Vagina (tissue), 2 donors: ENCODE measurements around the gene GOSR2. TPM values are rescaled to one million over a fixed set of nuclear protein-coding genes. Genes with fewer than 3 reads are reported as not detected.

Experiments used
- DNase-seq, 2 donors: peaks; one replicate each; pipeline ENCODE4 v3.0.0-alpha.2; 2017; ENCODE audit errors: extremely low spot score in 2 of 2
- H3K27ac ChIP-seq: fragments of 200-600 bp; sonication (generic); one replicate; pipeline ENCODE4 v1.5.1; 2019
- H3K27me3 ChIP-seq: fragments of 200-600 bp; sonication (generic); one replicate; pipeline ENCODE4 v1.5.1; 2019
- H3K36me3 ChIP-seq, 2 donors: fragments of 200-600 bp; sonication (generic); one replicate each; pipeline ENCODE4 v1.5.1; 2017 to 2019
- H3K4me1 ChIP-seq: fragments of 200-600 bp; sonication (generic); one replicate; pipeline ENCODE4 v1.5.1; 2019
- H3K4me3 ChIP-seq, 2 donors: fragments of 200-600 bp; sonication (generic); 1 replicate in 1 of 2; 2 replicates in 1 of 2; pipeline ENCODE4 v1.5.1; 2016 to 2019
- H3K9me3 ChIP-seq: fragments of 200-600 bp; sonication (generic); one replicate; pipeline ENCODE4 v1.5.1; 2019
- CTCF ChIP-seq, 3 experiments: fragments of 450-650 bp in 2 of 3; fragments of 200-600 bp in 1 of 3; sonication (generic) in 1 of 3; IDR thresholded peaks; one replicate each; pipeline ENCODE4 v1.5.1; 2017 to 2019; ENCODE audit warnings: antibody characterized with exemption in 3 of 3, mild to moderate bottlenecking in 2 of 3, moderate library complexity in 2 of 3
- POLR2A ChIP-seq, 2 donors: fragments of 450-650 bp; IDR thresholded peaks; one replicate each; pipeline ENCODE4 v1.6.1; 2017; ENCODE audit warnings: antibody characterized with exemption in 2 of 2, mild to moderate bottlenecking in 2 of 2, moderate library complexity in 2 of 2
- POLR2AphosphoS5 ChIP-seq, 2 donors: sonication (generic); formaldehyde crosslinking; IDR thresholded peaks; one replicate each; pipeline ENCODE4 v1.9.0; 2017; ENCODE audit warnings: antibody characterized with exemption in 2 of 2, mild to moderate bottlenecking in 2 of 2, low read depth in 1 of 2; ENCODE audit not compliant: insufficient read depth in 1 of 2
- intact Hi-C: fragments of 100-400 bp; cut with DNase I; formaldehyde crosslinking; loops from one replicate; pipeline ENCODE4 v1.15.1; 2023
- microRNA-seq: library from miRNA; unstranded; fragments of <30 nt; microRNA quantifications from one replicate; pipeline ENCODE4, GENCODE V29; 2017; ENCODE audit warnings: borderline number of aligned reads, borderline replicate concordance
- small RNA-seq: library from RNA; depleted of rRNA; stranded (forward); fragments of <200 nt; gene quantifications from one replicate; pipeline ENCODE3, GENCODE V24; 2016
- total RNA-seq: library from RNA; depleted of rRNA; stranded (reverse); fragments of >200 nt; gene quantifications from one replicate; pipeline ENCODE4 v1.2.3, GENCODE V29; 2016

GOSR2 gene
- total RNA-seq, 1 donor from 2014 or later, result 48.1 TPM

GRCh38 chr17:46989637-46990431 lies 66.9 kb downstream of the GOSR2 start:
- H3K4me1 ChIP-seq, result no peaks in the 10 kb centered on the region
- intact Hi-C loops, result no loop called here
- H3K36me3 ChIP-seq, result no peaks in the 10 kb centered on the region
- no peaks in the 10 kb centered on the region for H3K27me3 ChIP-seq
- no peak for DNase-seq
- no peak overlapping the region for H3K27ac ChIP-seq
- TF ChIP-seq POLR2A (IDR thresholded peaks at IDR 0.05) (no peak), POLR2AphosphoS5 (IDR thresholded peaks at IDR 0.05; ENCODE audit: insufficient read depth in 1 of 2, low read depth in 1 of 2) (no peak), CTCF (IDR thresholded peaks at IDR 0.05) (no peak)
- no peaks in the 10 kb centered on the region for H3K9me3 ChIP-seq
- no peak overlapping the region for H3K4me3 ChIP-seq

GRCh38 chr17:46991617-46992016 lies 68.7 kb downstream of the GOSR2 start:
- Histone ChIP-seq H3K36me3 (no peaks in the 10 kb centered on the region), H3K27ac (no peak overlapping the region), H3K27me3 (no peaks in the 10 kb centered on the region), H3K4me1 (no peaks in the 10 kb centered on the region), H3K4me3 (no peak overlapping the region), H3K9me3 (no peaks in the 10 kb centered on the region)
- no peak for DNase-seq
- intact Hi-C loops, result no loop called here
- no peak for TF ChIP-seq POLR2AphosphoS5 (IDR thresholded peaks at IDR 0.05; ENCODE audit: insufficient read depth in 1 of 2, low read depth in 1 of 2)
- TF ChIP-seq CTCF (IDR thresholded peaks at IDR 0.05), result no peak
- TF ChIP-seq POLR2A (IDR thresholded peaks at IDR 0.05), result no peak

Small RNA genes within 50 kb of the gene (microRNA-seq; reads per million reads assigned to microRNA genes)
- 1.9 reads per million for gene MIR5089

Small RNA genes within 50 kb of the gene (small RNA-seq; reads per million reads assigned to genes)
- gene MIR5089, result not detected
- not detected for gene RNU6ATAC3P

Other genes starting within 250 kb of the GOSR2 start
- 1.5 TPM for gene WNT3, start 104.5 kb upstream of the GOSR2 start, total RNA-seq
- gene WNT9B, start 71.6 kb upstream of the GOSR2 start, total RNA-seq, result not detected
- 2.0 TPM for gene RPRML, start 56.1 kb downstream of the GOSR2 start, total RNA-seq